NCI-H2029 (cell line): ENCODE results near the gene FUZ.

Experiments
- DNase-seq: peaks from one replicate; lab custom pipeline; 2025; lab: John Stamatoyannopoulos, UW

Gene FUZ

GRCh38 chr19:49812997-49813861 lies at the start of gene FUZ:
TSS of gene FUZ (minus strand) at chr19:49813292. CDS start at chr19:49813106, 186 bp downstream.
- peak; percentile 98 for DNase-seq

- no peak for DNase-seq
These were observed 49.5 kb upstream of the FUZ start for GRCh38 chr19:49862391-49863253.

GRCh38 chr19:49861541-49862378 lies 48.7 kb upstream of the FUZ start:
- no peak for DNase-seq

- DNase-seq: no peak
These were observed 48.0 kb upstream of the FUZ start for GRCh38 chr19:49861107-49861506.

GRCh38 chr19:49860336-49861102 lies 47.4 kb upstream of the FUZ start:
- no peak for DNase-seq

- no peak for DNase-seq
These were observed 46.7 kb upstream of the FUZ start for GRCh38 chr19:49859682-49860335.

- DNase-seq: no peak
These were observed 45.2 kb upstream of the FUZ start for GRCh38 chr19:49858088-49858985.

- DNase-seq: no peak
These were observed 44.7 kb upstream of the FUZ start for GRCh38 chr19:49857838-49858087.

GRCh38 chr19:49857061-49857837 lies 44.2 kb upstream of the FUZ start:
- no peak for DNase-seq

- no peak for DNase-seq
These were observed 43.5 kb upstream of the FUZ start for GRCh38 chr19:49856574-49857021.

GRCh38 chr19:49855676-49856573 lies 42.8 kb upstream of the FUZ start:
- no peak for DNase-seq

GRCh38 chr19:49855277-49855675 lies 42.2 kb upstream of the FUZ start:
- DNase-seq: no peak

GRCh38 chr19:49854378-49855263 lies 41.5 kb upstream of the FUZ start:
- DNase-seq: no peak

- no peak for DNase-seq
These were observed 40.8 kb upstream of the FUZ start for GRCh38 chr19:49853852-49854377.

- no peak for DNase-seq
These were observed 39.6 kb upstream of the FUZ start for GRCh38 chr19:49852631-49853126.

- peak; percentile 25 for DNase-seq
These were observed 38.6 kb upstream of the FUZ start for GRCh38 chr19:49851456-49852259.
